HepG2 (cell line): ENCODE results near the gene ELL. TPM values are rescaled to one million over a fixed set of nuclear protein-coding genes. Genes with fewer than 3 reads are reported as not detected.

Source experiments
- ATF2 ChIP-seq: sonication (generic); formaldehyde crosslinking; IDR thresholded peaks from 2 replicates; pipeline ENCODE4 v1.4.0; 2020; ENCODE audit warnings: missing genetic modification reagents
- E2F5 ChIP-seq: sonication (generic); formaldehyde crosslinking; conservative IDR thresholded peaks from 2 replicates; pipeline ENCODE4 v1.4.0; 2020; ENCODE audit warnings: missing genetic modification reagents
- GPN1 ChIP-seq: sonication (generic); formaldehyde crosslinking; IDR thresholded peaks from 2 replicates; pipeline ENCODE4 v1.5.1; 2020; ENCODE audit warnings: missing genetic modification reagents, borderline replicate concordance
- HNF1B ChIP-seq: sonication (generic); formaldehyde crosslinking; IDR thresholded peaks from 2 replicates; pipeline ENCODE4 v1.5.1; 2020; ENCODE audit warnings: mild to moderate bottlenecking, moderate library complexity, missing genetic modification reagents
- KLF12 ChIP-seq: sonication (generic); formaldehyde crosslinking; IDR thresholded peaks from 2 replicates; pipeline ENCODE4 v1.4.0; 2020; ENCODE audit warnings: missing genetic modification reagents, borderline replicate concordance
- MBNL3 ChIP-seq: fragments of 250-450 bp; sonication (Bioruptor Pico); conservative IDR thresholded peaks from 2 replicates; pipeline ENCODE4 v1.8.0; 2022; ENCODE audit warnings: mild to moderate bottlenecking, inconsistent platforms
- MEIS1 ChIP-seq: sonication (generic); formaldehyde crosslinking; IDR thresholded peaks from 2 replicates; pipeline ENCODE4 v1.9.0; 2021; ENCODE audit warnings: mild to moderate bottlenecking, missing genetic modification reagents, moderate library complexity, borderline replicate concordance
- NAIF1 ChIP-seq: sonication (generic); formaldehyde crosslinking; IDR thresholded peaks from 2 replicates; pipeline ENCODE4 v1.5.0; 2020; ENCODE audit warnings: mild to moderate bottlenecking, missing genetic modification reagents, borderline replicate concordance
- NR2F1 ChIP-seq, 2 experiments: fragments of 450-650 bp in 1 of 2; formaldehyde crosslinking in 1 of 2; IDR thresholded peaks; 2 replicates each; pipeline versions ENCODE4 v1.5.0 to v1.6.1; 2016 to 2020; ENCODE audit warnings: mild to moderate bottlenecking in 1 of 2, missing compliant biosample characterization in 1 of 2, missing genetic modification reagents in 1 of 2, moderate library complexity in 1 of 2
- STAT5B ChIP-seq: sonication (generic); formaldehyde crosslinking; IDR thresholded peaks from 2 replicates; pipeline ENCODE4 v1.4.0; 2020; ENCODE audit warnings: missing genetic modification reagents
- TFAP4 ChIP-seq: sonication (generic); IDR thresholded peaks from 2 replicates; pipeline ENCODE4 v1.6.1; 2016; ENCODE audit warnings: low read depth, borderline replicate concordance
- ZBTB46 ChIP-seq: sonication (generic); formaldehyde crosslinking; IDR thresholded peaks from 2 replicates; pipeline ENCODE4 v1.4.0; 2020; ENCODE audit warnings: mild to moderate bottlenecking, missing genetic modification reagents, borderline replicate concordance
- ZKSCAN5 ChIP-seq: sonication (generic); formaldehyde crosslinking; IDR thresholded peaks from 2 replicates; pipeline ENCODE4 v1.5.1; 2020; ENCODE audit warnings: mild to moderate bottlenecking, missing genetic modification reagents
- ZNF547 ChIP-seq: sonication (generic); formaldehyde crosslinking; IDR thresholded peaks from 2 replicates; pipeline ENCODE4 v1.5.1; 2020; ENCODE audit warnings: mild to moderate bottlenecking, missing genetic modification reagents
- ZNF550 ChIP-seq: sonication (generic); formaldehyde crosslinking; IDR thresholded peaks from 2 replicates; pipeline ENCODE4 v1.4.0; 2020; ENCODE audit warnings: mild to moderate bottlenecking, missing genetic modification reagents, borderline replicate concordance
- ZNF577 ChIP-seq: sonication (generic); formaldehyde crosslinking; IDR thresholded peaks from 2 replicates; pipeline ENCODE4 v1.4.0; 2020; ENCODE audit warnings: mild to moderate bottlenecking, low read depth, missing genetic modification reagents, borderline replicate concordance
- ZNF598 ChIP-seq: sonication (generic); formaldehyde crosslinking; IDR thresholded peaks from 2 replicates; pipeline ENCODE4 v1.5.1; 2020; ENCODE audit warnings: mild to moderate bottlenecking, missing genetic modification reagents, borderline replicate concordance
- ZNF691 ChIP-seq: sonication (generic); formaldehyde crosslinking; IDR thresholded peaks from 2 replicates; pipeline ENCODE4 v1.4.0; 2020; ENCODE audit warnings: missing genetic modification reagents, low read depth, mild to moderate bottlenecking, borderline replicate concordance
- ZNF713 ChIP-seq: sonication (generic); formaldehyde crosslinking; IDR thresholded peaks from 2 replicates; pipeline ENCODE4 v1.4.0; 2020; ENCODE audit warnings: mild to moderate bottlenecking, missing genetic modification reagents
- ZNF724P ChIP-seq: sonication (generic); formaldehyde crosslinking; IDR thresholded peaks from 2 replicates; pipeline ENCODE4 v1.8.0; 2022; ENCODE audit warnings: missing genetic modification reagents, borderline replicate concordance
- ZNF781 ChIP-seq: sonication (generic); formaldehyde crosslinking; IDR thresholded peaks from 2 replicates; pipeline ENCODE4 v1.5.1; 2020; ENCODE audit warnings: borderline replicate concordance, mild to moderate bottlenecking, missing genetic modification reagents; ENCODE audit errors: not compliant biosample characterization
- polyA plus RNA-seq, 8 experiments: library from polyadenylated mRNA; depleted of rRNA in 3 of 8; stranded (reverse) in 7 of 8; unstranded in 1 of 8; fragments of >200 nt; fragmentation: Illumina TruSeq in 4 of 8; extraction: Trizol in 4 of 8; gene quantifications; 2 replicates each; pipeline versions ENCODE4 v1.2.1 to v1.2.3, GENCODE V29; 2011 to 2016; ENCODE audit warnings: low read depth in 4 of 8, missing spikeins in 1 of 8, mixed read lengths in 1 of 8; ENCODE audit not compliant: insufficient read depth in 1 of 8
- total RNA-seq, 5 experiments: library from RNA; depleted of rRNA; stranded (reverse); fragments of >200 nt; fragmentation: Illumina TruSeq; extraction: Trizol; gene quantifications; 2 replicates each; pipeline ENCODE4 v1.2.3, GENCODE V29; 2016; ENCODE audit warnings: low read depth in 1 of 5

The ELL gene
- total and polyA plus RNA-seq, 2 of the 13 experiments (the other 11 are each of a cell fraction or from before 2014, with no cell fraction given): 3.7 to 5.4 TPM

- TF ChIP-seq ZBTB46 (CRISPR knock-in tag) (no peak), ATF2 (CRISPR knock-in tag) (no peak), ZNF577 (CRISPR knock-in tag) (no peak), ZNF550 (CRISPR knock-in tag) (no peak), NAIF1 (no peak), ZKSCAN5 (CRISPR knock-in tag) (no peak), MBNL3 (CRISPR knock-in tag) (no peak), ZNF781 (no peak), ZNF691 (CRISPR knock-in tag) (0 out of 2 replicates have a peak, but pooled peaks have one; percentile 12), MEIS1 (no peak), TFAP4 (no peak), E2F5 (CRISPR knock-in tag) (peak; percentile 52; the same call in 1 of the 2 replicates), STAT5B (CRISPR knock-in tag) (no peak), KLF12 (CRISPR knock-in tag) (0 out of 2 replicates have a peak, but pooled peaks have one; percentile 28), ZNF598 (CRISPR knock-in tag) (0 out of 2 replicates have a peak, but pooled peaks have one; percentile 24), GPN1 (CRISPR knock-in tag) (no peak), NR2F1 (CRISPR knock-in tag; IDR thresholded peaks at IDR 0.05) (no peak), ZNF724P (CRISPR knock-in tag) (no peak), ZNF713 (CRISPR knock-in tag) (no peak), HNF1B (CRISPR knock-in tag) (peak; percentile 66), ZNF547 (CRISPR knock-in tag) (no peak)
Measured at GRCh38 chr19:18557411-18558201, 35.7 kb upstream of the ELL start, which contains the start of gene KXD1 (continued).
